Neural progenitor cell (in vitro differentiated cells): ENCODE measurements around the gene CABP4.
A peak's percentile ranks its signal among the peaks of the same experiment; 100 is the strongest.

Source experiments
- EZH2 ChIP-seq: fragments of 200-600 bp; sonication (generic); IDR thresholded peaks from 2 replicates; pipeline ENCODE4 v1.6.1; 2017; ENCODE audit warnings: antibody characterized with exemption, mild to moderate bottlenecking, moderate library complexity
- TF ChIP-seq, protein P1 (sequence below): fragments of 200-600 bp; sonication (generic); IDR thresholded peaks from 2 replicates; pipeline ENCODE4 v1.5.1; 2017; ENCODE audit warnings: antibody characterized with exemption, mild to moderate bottlenecking

DNA sequence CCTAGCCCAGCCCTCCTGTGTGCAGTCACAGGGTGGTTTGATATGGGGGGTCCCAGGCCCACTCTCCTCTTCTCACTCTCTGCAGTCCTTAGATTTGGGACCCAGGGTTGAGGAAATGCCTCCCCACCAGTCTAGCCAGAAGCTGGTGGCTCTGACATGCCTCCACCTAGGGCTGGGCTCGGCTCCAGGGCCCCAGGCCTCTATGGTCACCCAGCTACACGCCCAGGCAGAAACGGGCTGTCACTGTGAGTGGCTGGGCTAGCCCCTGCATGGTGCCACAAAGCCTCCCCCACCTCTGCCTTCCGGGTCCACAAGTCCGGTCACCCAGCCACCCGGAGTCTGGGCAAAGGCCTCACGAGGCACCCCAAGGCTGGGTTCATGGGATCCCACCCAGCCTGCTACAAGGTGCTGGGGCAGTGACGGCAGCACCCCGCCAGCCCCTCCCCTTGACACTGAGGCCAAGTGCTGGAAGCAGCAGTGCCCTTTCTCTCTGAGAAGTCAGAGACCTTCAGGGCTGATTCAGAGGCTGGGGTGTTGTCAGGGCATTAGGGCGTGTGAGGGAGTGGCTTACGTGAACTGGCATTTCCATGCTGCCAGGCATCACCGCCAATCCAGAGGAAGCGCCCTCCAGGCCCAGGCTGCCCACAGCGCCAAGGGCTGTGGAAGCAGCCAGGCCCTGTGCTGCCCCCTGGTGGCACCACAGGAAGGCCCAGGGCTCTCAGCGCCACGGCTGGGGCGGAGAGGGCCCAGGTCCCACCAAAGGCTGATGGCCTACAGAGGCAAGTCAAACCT, 50.6 kb downstream of the CABP4 start:
- TF ChIP-seq, protein P1, sequence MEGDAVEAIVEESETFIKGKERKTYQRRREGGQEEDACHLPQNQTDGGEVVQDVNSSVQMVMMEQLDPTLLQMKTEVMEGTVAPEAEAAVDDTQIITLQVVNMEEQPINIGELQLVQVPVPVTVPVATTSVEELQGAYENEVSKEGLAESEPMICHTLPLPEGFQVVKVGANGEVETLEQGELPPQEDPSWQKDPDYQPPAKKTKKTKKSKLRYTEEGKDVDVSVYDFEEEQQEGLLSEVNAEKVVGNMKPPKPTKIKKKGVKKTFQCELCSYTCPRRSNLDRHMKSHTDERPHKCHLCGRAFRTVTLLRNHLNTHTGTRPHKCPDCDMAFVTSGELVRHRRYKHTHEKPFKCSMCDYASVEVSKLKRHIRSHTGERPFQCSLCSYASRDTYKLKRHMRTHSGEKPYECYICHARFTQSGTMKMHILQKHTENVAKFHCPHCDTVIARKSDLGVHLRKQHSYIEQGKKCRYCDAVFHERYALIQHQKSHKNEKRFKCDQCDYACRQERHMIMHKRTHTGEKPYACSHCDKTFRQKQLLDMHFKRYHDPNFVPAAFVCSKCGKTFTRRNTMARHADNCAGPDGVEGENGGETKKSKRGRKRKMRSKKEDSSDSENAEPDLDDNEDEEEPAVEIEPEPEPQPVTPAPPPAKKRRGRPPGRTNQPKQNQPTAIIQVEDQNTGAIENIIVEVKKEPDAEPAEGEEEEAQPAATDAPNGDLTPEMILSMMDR, result peak; percentile 89
- no peak for TF ChIP-seq EZH2
